ENCODE measurements around the gene UBE2D2. TPM values are rescaled to one million over a fixed set of nuclear protein-coding genes. Genes with fewer than 3 reads are reported as not detected.

UBE2D2 gene
- total and polyA plus RNA-seq, 2 of the 13 experiments (the other 11 are each of a cell fraction or from before 2014, with no cell fraction given): 79.1 to 109 TPM

GRCh38 chr5:139650031-139650688 is 89.0 kb downstream of the UBE2D2 start (continued):
- TF ChIP-seq CREB1 (IDR thresholded peaks at IDR 0.05) (no peak), CREB1 (CRISPR knock-in tag; IDR thresholded peaks at IDR 0.05) (no peak), ZNF549 (CRISPR knock-in tag; IDR thresholded peaks at IDR 0.05) (no peak), MLX (CRISPR knock-in tag; IDR thresholded peaks at IDR 0.05) (no peak), ZNF572 (CRISPR knock-in tag; IDR thresholded peaks at IDR 0.05) (no peak), ATF4 (CRISPR knock-in tag; IDR thresholded peaks at IDR 0.05) (no peak), ZBTB7B (CRISPR knock-in tag; IDR thresholded peaks at IDR 0.05) (peak; percentile 96), ZSCAN29 (CRISPR knock-in tag; conservative IDR thresholded peaks at IDR 0.05) (no peak), MAF1 (CRISPR knock-in tag; IDR thresholded peaks at IDR 0.05; ENCODE audit: borderline replicate concordance) (no peak), ZNF615 (CRISPR knock-in tag; IDR thresholded peaks at IDR 0.05; ENCODE audit: borderline replicate concordance) (no peak), ZNF570 (CRISPR knock-in tag; IDR thresholded peaks at IDR 0.05; ENCODE audit: borderline replicate concordance) (no peak), DNMT1 (CRISPR knock-in tag; IDR thresholded peaks at IDR 0.05) (peak; percentile 28; the same call in 1 of the 2 replicates), ZNF800 (CRISPR knock-in tag; IDR thresholded peaks at IDR 0.05) (no peak), XRCC5 (optimal IDR thresholded peaks at IDR 0.05; ENCODE audit: low read length) (no peak), ZNF773 (CRISPR knock-in tag; IDR thresholded peaks at IDR 0.05; ENCODE audit: borderline replicate concordance) (no peak)
- TF ChIP-seq, protein P1, sequence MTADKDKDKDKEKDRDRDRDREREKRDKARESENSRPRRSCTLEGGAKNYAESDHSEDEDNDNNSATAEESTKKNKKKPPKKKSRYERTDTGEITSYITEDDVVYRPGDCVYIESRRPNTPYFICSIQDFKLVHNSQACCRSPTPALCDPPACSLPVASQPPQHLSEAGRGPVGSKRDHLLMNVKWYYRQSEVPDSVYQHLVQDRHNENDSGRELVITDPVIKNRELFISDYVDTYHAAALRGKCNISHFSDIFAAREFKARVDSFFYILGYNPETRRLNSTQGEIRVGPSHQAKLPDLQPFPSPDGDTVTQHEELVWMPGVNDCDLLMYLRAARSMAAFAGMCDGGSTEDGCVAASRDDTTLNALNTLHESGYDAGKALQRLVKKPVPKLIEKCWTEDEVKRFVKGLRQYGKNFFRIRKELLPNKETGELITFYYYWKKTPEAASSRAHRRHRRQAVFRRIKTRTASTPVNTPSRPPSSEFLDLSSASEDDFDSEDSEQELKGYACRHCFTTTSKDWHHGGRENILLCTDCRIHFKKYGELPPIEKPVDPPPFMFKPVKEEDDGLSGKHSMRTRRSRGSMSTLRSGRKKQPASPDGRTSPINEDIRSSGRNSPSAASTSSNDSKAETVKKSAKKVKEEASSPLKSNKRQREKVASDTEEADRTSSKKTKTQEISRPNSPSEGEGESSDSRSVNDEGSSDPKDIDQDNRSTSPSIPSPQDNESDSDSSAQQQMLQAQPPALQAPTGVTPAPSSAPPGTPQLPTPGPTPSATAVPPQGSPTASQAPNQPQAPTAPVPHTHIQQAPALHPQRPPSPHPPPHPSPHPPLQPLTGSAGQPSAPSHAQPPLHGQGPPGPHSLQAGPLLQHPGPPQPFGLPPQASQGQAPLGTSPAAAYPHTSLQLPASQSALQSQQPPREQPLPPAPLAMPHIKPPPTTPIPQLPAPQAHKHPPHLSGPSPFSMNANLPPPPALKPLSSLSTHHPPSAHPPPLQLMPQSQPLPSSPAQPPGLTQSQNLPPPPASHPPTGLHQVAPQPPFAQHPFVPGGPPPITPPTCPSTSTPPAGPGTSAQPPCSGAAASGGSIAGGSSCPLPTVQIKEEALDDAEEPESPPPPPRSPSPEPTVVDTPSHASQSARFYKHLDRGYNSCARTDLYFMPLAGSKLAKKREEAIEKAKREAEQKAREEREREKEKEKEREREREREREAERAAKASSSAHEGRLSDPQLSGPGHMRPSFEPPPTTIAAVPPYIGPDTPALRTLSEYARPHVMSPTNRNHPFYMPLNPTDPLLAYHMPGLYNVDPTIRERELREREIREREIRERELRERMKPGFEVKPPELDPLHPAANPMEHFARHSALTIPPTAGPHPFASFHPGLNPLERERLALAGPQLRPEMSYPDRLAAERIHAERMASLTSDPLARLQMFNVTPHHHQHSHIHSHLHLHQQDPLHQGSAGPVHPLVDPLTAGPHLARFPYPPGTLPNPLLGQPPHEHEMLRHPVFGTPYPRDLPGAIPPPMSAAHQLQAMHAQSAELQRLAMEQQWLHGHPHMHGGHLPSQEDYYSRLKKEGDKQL (CRISPR knock-in tag; IDR thresholded peaks at IDR 0.05; ENCODE audit: low read depth): no peak
- TF ChIP-seq, protein P2, sequence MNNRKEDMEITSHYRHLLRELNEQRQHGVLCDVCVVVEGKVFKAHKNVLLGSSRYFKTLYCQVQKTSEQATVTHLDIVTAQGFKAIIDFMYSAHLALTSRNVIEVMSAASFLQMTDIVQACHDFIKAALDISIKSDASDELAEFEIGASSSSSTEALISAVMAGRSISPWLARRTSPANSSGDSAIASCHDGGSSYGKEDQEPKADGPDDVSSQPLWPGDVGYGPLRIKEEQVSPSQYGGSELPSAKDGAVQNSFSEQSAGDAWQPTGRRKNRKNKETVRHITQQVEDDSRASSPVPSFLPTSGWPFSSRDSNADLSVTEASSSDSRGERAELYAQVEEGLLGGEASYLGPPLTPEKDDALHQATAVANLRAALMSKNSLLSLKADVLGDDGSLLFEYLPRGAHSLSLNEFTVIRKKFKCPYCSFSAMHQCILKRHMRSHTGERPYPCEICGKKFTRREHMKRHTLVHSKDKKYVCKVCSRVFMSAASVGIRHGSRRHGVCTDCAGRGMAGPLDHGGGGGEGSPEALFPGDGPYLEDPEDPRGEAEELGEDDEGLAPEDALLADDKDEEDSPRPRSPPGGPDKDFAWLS (CRISPR knock-in tag; IDR thresholded peaks at IDR 0.05; ENCODE audit: borderline replicate concordance): no peak
- TF ChIP-seq, protein P3, sequence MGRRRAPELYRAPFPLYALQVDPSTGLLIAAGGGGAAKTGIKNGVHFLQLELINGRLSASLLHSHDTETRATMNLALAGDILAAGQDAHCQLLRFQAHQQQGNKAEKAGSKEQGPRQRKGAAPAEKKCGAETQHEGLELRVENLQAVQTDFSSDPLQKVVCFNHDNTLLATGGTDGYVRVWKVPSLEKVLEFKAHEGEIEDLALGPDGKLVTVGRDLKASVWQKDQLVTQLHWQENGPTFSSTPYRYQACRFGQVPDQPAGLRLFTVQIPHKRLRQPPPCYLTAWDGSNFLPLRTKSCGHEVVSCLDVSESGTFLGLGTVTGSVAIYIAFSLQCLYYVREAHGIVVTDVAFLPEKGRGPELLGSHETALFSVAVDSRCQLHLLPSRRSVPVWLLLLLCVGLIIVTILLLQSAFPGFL (CRISPR knock-in tag; IDR thresholded peaks at IDR 0.05): no peak
